ENCODE measurements around the gene ITPR1. TPM values are rescaled to one million over a fixed set of nuclear protein-coding genes. Genes with fewer than 3 reads are reported as not detected.

The ITPR1 gene
- total RNA-seq, 1 experiment from 2014 or later = 9.9 TPM

GRCh38 chr3:4839278-4839677 is 346.1 kb downstream of the ITPR1 start:
- in situ Hi-C loops (cut with HindIII; ENCODE audit: low sequenced_read_pairs) = no loop called here
- no peak for DNase-seq (ENCODE audit: low spot score)

GRCh38 chr3:4841225-4841624 is 348.1 kb downstream of the ITPR1 start:
- in situ Hi-C loops (cut with HindIII; ENCODE audit: low sequenced_read_pairs) = no loop called here
- DNase-seq (ENCODE audit: low spot score) = no peak

- in situ Hi-C loops (cut with HindIII; ENCODE audit: low sequenced_read_pairs) = no loop called here
- DNase-seq (ENCODE audit: low spot score) = no peak
These were observed 348.8 kb downstream of the ITPR1 start for GRCh38 chr3:4841776-4842440.

GRCh38 chr3:4843619-4844018 is 350.5 kb downstream of the ITPR1 start:
- no peak for DNase-seq (ENCODE audit: low spot score)
- in situ Hi-C loops (cut with HindIII; ENCODE audit: low sequenced_read_pairs) = no loop called here

GRCh38 chr3:4845882-4846281 is 352.7 kb downstream of the ITPR1 start:
- no peak for DNase-seq (ENCODE audit: low spot score)
- in situ Hi-C loops (cut with HindIII; ENCODE audit: low sequenced_read_pairs) = no loop called here

- no peak for DNase-seq (ENCODE audit: low spot score)
- in situ Hi-C loops (cut with HindIII; ENCODE audit: low sequenced_read_pairs) = no loop called here
These were observed 353.4 kb downstream of the ITPR1 start for GRCh38 chr3:4846543-4846942.

GRCh38 chr3:4848176-4848825 is 355.2 kb downstream of the ITPR1 start:
- in situ Hi-C loops (cut with HindIII; ENCODE audit: low sequenced_read_pairs) = no loop called here

GRCh38 chr3:4849136-4849535 is 356.0 kb downstream of the ITPR1 start:
- no peak for DNase-seq (ENCODE audit: low spot score)
- in situ Hi-C loops (cut with HindIII; ENCODE audit: low sequenced_read_pairs) = no loop called here

More at GRCh38 chr3:4848176-4848825, 355.2 kb downstream of the ITPR1 start:
- no peak for DNase-seq (ENCODE audit: low spot score)

- no peak for DNase-seq (ENCODE audit: low spot score)
- in situ Hi-C loops (cut with HindIII; ENCODE audit: low sequenced_read_pairs) = no loop called here
These were observed 356.6 kb downstream of the ITPR1 start for GRCh38 chr3:4849739-4850138.

- in situ Hi-C loops (cut with HindIII; ENCODE audit: low sequenced_read_pairs) = no loop called here
These were observed 357.2 kb downstream of the ITPR1 start for GRCh38 chr3:4850211-4850927.

GRCh38 chr3:4850928-4851265 is 357.7 kb downstream of the ITPR1 start:
- in situ Hi-C loops (cut with HindIII; ENCODE audit: low sequenced_read_pairs) = no loop called here
- DNase-seq (ENCODE audit: low spot score) = no peak

More at GRCh38 chr3:4850211-4850927, 357.2 kb downstream of the ITPR1 start:
- no peak for DNase-seq (ENCODE audit: low spot score)

- DNase-seq (ENCODE audit: low spot score) = no peak
- in situ Hi-C loops (cut with HindIII; ENCODE audit: low sequenced_read_pairs) = no loop called here
These were observed 359.9 kb downstream of the ITPR1 start for GRCh38 chr3:4852780-4853748.

- no peak for DNase-seq (ENCODE audit: low spot score)
- in situ Hi-C loops (cut with HindIII; ENCODE audit: low sequenced_read_pairs) = no loop called here
These were observed 360.6 kb downstream of the ITPR1 start for GRCh38 chr3:4853749-4854140.

- in situ Hi-C loops (cut with HindIII; ENCODE audit: low sequenced_read_pairs) = no loop called here
- DNase-seq (ENCODE audit: low spot score) = no peak
These were observed 362.5 kb downstream of the ITPR1 start for GRCh38 chr3:4855676-4856075.

- in situ Hi-C loops (cut with HindIII; ENCODE audit: low sequenced_read_pairs) = no loop called here
- no peak for DNase-seq (ENCODE audit: low spot score)
These were observed 363.0 kb downstream of the ITPR1 start for GRCh38 chr3:4856136-4856535.

GRCh38 chr3:4856564-4856963 is 363.4 kb downstream of the ITPR1 start:
- no peak for DNase-seq (ENCODE audit: low spot score)
- in situ Hi-C loops (cut with HindIII; ENCODE audit: low sequenced_read_pairs) = no loop called here

- DNase-seq (ENCODE audit: low spot score) = no peak
- in situ Hi-C loops (cut with HindIII; ENCODE audit: low sequenced_read_pairs) = no loop called here
These were observed 363.8 kb downstream of the ITPR1 start for GRCh38 chr3:4856986-4857385.

- in situ Hi-C loops (cut with HindIII; ENCODE audit: low sequenced_read_pairs) = no loop called here
These were observed 366.6 kb downstream of the ITPR1 start for GRCh38 chr3:4859788-4860187.

GRCh38 chr3:4862973-4863372 is 369.8 kb downstream of the ITPR1 start:
- in situ Hi-C loops (cut with HindIII; ENCODE audit: low sequenced_read_pairs) = no loop called here
- no peak for DNase-seq (ENCODE audit: low spot score)

More at GRCh38 chr3:4859788-4860187, 366.6 kb downstream of the ITPR1 start:
- DNase-seq (ENCODE audit: low spot score) = no peak
